ENCODE results near the gene SHC3.

DNA sequence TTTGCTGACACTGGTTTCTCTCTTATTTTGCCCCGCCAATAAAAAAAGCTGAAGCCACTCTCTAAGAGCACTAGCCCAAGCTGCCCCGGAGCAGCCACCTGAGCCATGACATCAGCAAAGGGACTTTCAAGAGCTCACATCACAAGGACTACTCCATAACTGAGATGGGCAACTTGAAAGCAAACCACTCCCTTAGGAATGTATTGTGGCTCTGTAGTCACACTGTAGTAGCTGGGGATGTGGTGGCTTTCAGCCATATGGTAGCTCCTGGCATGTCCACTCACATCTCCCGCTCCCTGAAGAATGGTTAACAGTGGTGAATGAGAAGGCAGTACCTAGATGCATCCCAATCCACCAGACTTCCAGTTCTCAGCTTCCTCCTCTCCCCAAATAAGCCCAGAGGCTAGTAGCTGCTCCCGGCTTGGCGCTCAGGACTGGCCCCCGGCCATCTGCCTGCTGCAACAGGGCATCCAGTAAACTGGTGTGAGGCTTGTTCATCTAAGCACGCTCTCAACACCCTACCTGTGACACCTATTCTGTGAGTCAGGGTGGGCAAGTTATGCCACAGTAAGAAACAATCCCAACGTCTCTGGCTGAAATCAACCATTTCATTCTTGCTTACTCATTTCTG lies 123.6 kb downstream of the SHC3 start:
- TF ChIP-seq EZH2 (IDR thresholded peaks at IDR 0.05; ENCODE audit: low read depth, unreplicated experiment) (no peak), POLR2AphosphoS5 (IDR thresholded peaks at IDR 0.05; ENCODE audit: low read depth) (no peak)
- TF ChIP-seq, protein P1, sequence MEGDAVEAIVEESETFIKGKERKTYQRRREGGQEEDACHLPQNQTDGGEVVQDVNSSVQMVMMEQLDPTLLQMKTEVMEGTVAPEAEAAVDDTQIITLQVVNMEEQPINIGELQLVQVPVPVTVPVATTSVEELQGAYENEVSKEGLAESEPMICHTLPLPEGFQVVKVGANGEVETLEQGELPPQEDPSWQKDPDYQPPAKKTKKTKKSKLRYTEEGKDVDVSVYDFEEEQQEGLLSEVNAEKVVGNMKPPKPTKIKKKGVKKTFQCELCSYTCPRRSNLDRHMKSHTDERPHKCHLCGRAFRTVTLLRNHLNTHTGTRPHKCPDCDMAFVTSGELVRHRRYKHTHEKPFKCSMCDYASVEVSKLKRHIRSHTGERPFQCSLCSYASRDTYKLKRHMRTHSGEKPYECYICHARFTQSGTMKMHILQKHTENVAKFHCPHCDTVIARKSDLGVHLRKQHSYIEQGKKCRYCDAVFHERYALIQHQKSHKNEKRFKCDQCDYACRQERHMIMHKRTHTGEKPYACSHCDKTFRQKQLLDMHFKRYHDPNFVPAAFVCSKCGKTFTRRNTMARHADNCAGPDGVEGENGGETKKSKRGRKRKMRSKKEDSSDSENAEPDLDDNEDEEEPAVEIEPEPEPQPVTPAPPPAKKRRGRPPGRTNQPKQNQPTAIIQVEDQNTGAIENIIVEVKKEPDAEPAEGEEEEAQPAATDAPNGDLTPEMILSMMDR (conservative IDR thresholded peaks at IDR 0.05; ENCODE audit: low read depth in 2 of 2), result no peak

All from GM23338 (cell line).